WTC11 (cell line): ENCODE data around the gene CPNE6. TPM values are rescaled to one million over a fixed set of nuclear protein-coding genes. Genes with fewer than 3 reads are reported as not detected.

Experiments
- ATAC-seq: fragments of 200-7000 bp; cut with Tn5 transposase; 2 replicates; pipeline ENCODE4 v1.10.0; 2021; ENCODE audit warnings: mild to moderate bottlenecking, moderate library complexity
- CTCF ChIA-PET: fragments of 300-600 bp; sonication (Branson Sonifier 250); formaldehyde crosslinking; loops from one replicate; lab custom pipeline; 2021; ENCODE audit warnings: antibody characterized with exemption; lab: Charles Lee
- POLR2A ChIA-PET: fragments of 350-600 bp; sonication (Branson Sonifier 250); formaldehyde crosslinking; loops from one replicate; lab custom pipeline; 2021; ENCODE audit warnings: antibody characterized with exemption; lab: Charles Lee
- DNase-seq: peaks from one replicate; pipeline ENCODE4 v3.0.0; 2021; ENCODE audit warnings: low spot score
- H3K27ac Mint-ChIP-seq: 2 replicates; pipeline ENCODE4 v1.8.0; 2021; ENCODE audit warnings: mixed read lengths
- H3K27me3 Mint-ChIP-seq: 2 replicates; pipeline ENCODE4 v1.8.0; 2021; ENCODE audit warnings: low read depth, mild to moderate bottlenecking, moderate library complexity, mixed read lengths
- H3K36me3 Mint-ChIP-seq: 2 replicates; pipeline ENCODE4 v1.8.0; 2021; ENCODE audit warnings: mixed read lengths
- H3K4me1 Mint-ChIP-seq: 2 replicates; pipeline ENCODE4 v1.8.0; 2022; ENCODE audit warnings: mixed read lengths
- H3K4me3 Mint-ChIP-seq: 2 replicates; pipeline ENCODE4 v1.8.0; 2021; ENCODE audit warnings: mild to moderate bottlenecking, moderate library complexity, mixed read lengths
- H3K9me3 Mint-ChIP-seq: 2 replicates; pipeline ENCODE4 v1.8.0; 2021; ENCODE audit warnings: mixed read lengths
- AFF4 ChIP-seq: sonication (generic); formaldehyde crosslinking; IDR thresholded peaks from 2 replicates; pipeline ENCODE4 v1.8.1; 2023; ENCODE audit warnings: mild to moderate bottlenecking, missing genetic modification reagents, borderline replicate concordance
- AR ChIP-seq: fragments of 250-450 bp; sonication (Bioruptor Pico); IDR thresholded peaks from 2 replicates; pipeline ENCODE4 v1.9.0; 2021; ENCODE audit warnings: mild to moderate bottlenecking
- CBFB ChIP-seq: sonication (generic); formaldehyde crosslinking; IDR thresholded peaks from 2 replicates; pipeline ENCODE4 v1.8.1; 2022; ENCODE audit warnings: mild to moderate bottlenecking, low read depth, missing genetic modification reagents
- CDX4 ChIP-seq: fragments of 250-450 bp; sonication (Bioruptor Pico); IDR thresholded peaks from 2 replicates; pipeline ENCODE4 v1.9.0; 2021; ENCODE audit warnings: moderate library complexity, mild to moderate bottlenecking, inconsistent platforms, borderline replicate concordance
- E2F1 ChIP-seq: sonication (generic); formaldehyde crosslinking; IDR thresholded peaks from 2 replicates; pipeline ENCODE4 v1.8.0; 2022; ENCODE audit warnings: mild to moderate bottlenecking, missing genetic modification reagents
- EMX1 ChIP-seq: fragments of 250-450 bp; sonication (Bioruptor Pico); IDR thresholded peaks from 2 replicates; pipeline ENCODE4 v1.8.0; 2021; ENCODE audit warnings: mild to moderate bottlenecking
- ERG ChIP-seq: fragments of 250-450 bp; sonication (Bioruptor Pico); IDR thresholded peaks from 2 replicates; pipeline ENCODE4 v1.8.0; 2021; ENCODE audit warnings: mild to moderate bottlenecking
- GABPB1 ChIP-seq: sonication (generic); formaldehyde crosslinking; IDR thresholded peaks from 2 replicates; pipeline ENCODE4 v1.8.1; 2023; ENCODE audit warnings: mild to moderate bottlenecking, missing genetic modification reagents
- KAT7 ChIP-seq: sonication (generic); formaldehyde crosslinking; IDR thresholded peaks from 2 replicates; pipeline ENCODE4 v1.8.1; 2023; ENCODE audit warnings: missing genetic modification reagents, mild to moderate bottlenecking, borderline replicate concordance
- OVOL2 ChIP-seq: fragments of 250-450 bp; sonication (Bioruptor Pico); IDR thresholded peaks from 2 replicates; pipeline ENCODE4 v1.9.0; 2021; ENCODE audit warnings: mild to moderate bottlenecking, borderline replicate concordance
- PRRX2 ChIP-seq: fragments of 250-450 bp; sonication (Bioruptor Pico); IDR thresholded peaks from 2 replicates; pipeline ENCODE4 v1.8.0; 2021; ENCODE audit warnings: mild to moderate bottlenecking
- SOX15 ChIP-seq: fragments of 250-450 bp; sonication (Bioruptor Pico); IDR thresholded peaks from 2 replicates; pipeline ENCODE4 v1.9.0; 2021; ENCODE audit warnings: mild to moderate bottlenecking
- TEAD4 ChIP-seq: sonication (generic); formaldehyde crosslinking; IDR thresholded peaks from 2 replicates; pipeline ENCODE4 v1.8.0; 2022; ENCODE audit warnings: mild to moderate bottlenecking, missing genetic modification reagents
- TP53 ChIP-seq: sonication (generic); formaldehyde crosslinking; IDR thresholded peaks from 2 replicates; pipeline ENCODE4 v1.8.1; 2023; ENCODE audit warnings: mild to moderate bottlenecking, missing genetic modification reagents
- USF1 ChIP-seq: sonication (generic); formaldehyde crosslinking; IDR thresholded peaks from 2 replicates; pipeline ENCODE4 v1.8.0; 2022; ENCODE audit warnings: mild to moderate bottlenecking, missing genetic modification reagents
- ZBTB21 ChIP-seq: sonication (generic); formaldehyde crosslinking; IDR thresholded peaks from 2 replicates; pipeline ENCODE4 v1.8.1; 2023; ENCODE audit warnings: mild to moderate bottlenecking, missing genetic modification reagents, borderline replicate concordance
- ZNF281 ChIP-seq: sonication (generic); formaldehyde crosslinking; IDR thresholded peaks from 2 replicates; pipeline ENCODE4 v1.8.0; 2023; ENCODE audit warnings: mild to moderate bottlenecking, missing genetic modification reagents
- total RNA-seq: library from RNA; stranded (reverse); gene quantifications from 3 replicates; pipeline ENCODE4 v1.2.3, GENCODE V29; 2021

CPNE6 gene
- total RNA-seq, 1 experiment from 2014 or later, result not detected

- peak overlapping the region; percentile 76 for H3K4me3 Mint-ChIP-seq
- peak overlapping the region; percentile 58 for H3K27ac Mint-ChIP-seq
- H3K36me3 Mint-ChIP-seq, result no peaks in the 10 kb centered on the region
- no peak for TF ChIP-seq PRRX2 (CRISPR knock-in tag)
- TF ChIP-seq GABPB1, result no peak
- 0 out of 2 replicates have a peak, but pooled peaks have one; percentile 18 for TF ChIP-seq CBFB
- no peak for TF ChIP-seq TP53 (CRISPR knock-in tag)
- TF ChIP-seq AR (CRISPR knock-in tag), result no peak
- TF ChIP-seq SOX15, result no peak
- no peak for TF ChIP-seq CDX4
- TF ChIP-seq AFF4 (CRISPR knock-in tag), result no peak
- ATAC-seq (peak; percentile 48), DNase-seq (peak; percentile 35)
- H3K4me1 Mint-ChIP-seq, result peaks cover 18% of the 10 kb centered on the region
- CTCF ChIA-PET, result interaction anchor here (0.8 to 4.3 kb wide), 13 partner anchors 13 to 419 kb away, joined by 3 to 25 read pairs (median 7); partner anchors contain the start of genes DCAF11, IRF9, NRL and PCK2
- H3K9me3 Mint-ChIP-seq, result no peaks in the 10 kb centered on the region
- peaks cover 5% of the 10 kb centered on the region for H3K27me3 Mint-ChIP-seq
- POLR2A ChIA-PET, result interaction anchor here (0.6 to 2.4 kb wide), 8 partner anchors 10 to 90 kb away, joined by 3 to 17 read pairs (median 5); partner anchors contain the start of genes DCAF11, EMC9, NRL and PCK2
Observed at GRCh38 chr14:24051176-24051788, 20.1 kb upstream of the CPNE6 start.

- CTCF ChIA-PET, result interaction anchor here (0.8 to 4.3 kb wide), 15 partner anchors 14 to 420 kb away, joined by 3 to 25 read pairs (median 7); partner anchors contain the start of genes DCAF11, DHRS4L2, IRF9 and NRL
- POLR2A ChIA-PET, result interaction anchor here (0.5 to 2.4 kb wide), 12 partner anchors 9 to 961 kb away, joined by 3 to 17 read pairs (median 4); partner anchors contain the start of genes CHMP4A, DCAF11, EMC9 and NRL
- TF ChIP-seq ERG (no peak), ZBTB21 (CRISPR knock-in tag) (no peak; the same call in 1 of the 2 replicates), EMX1 (CRISPR knock-in tag) (no peak), E2F1 (CRISPR knock-in tag) (no peak), TEAD4 (CRISPR knock-in tag) (no peak), OVOL2 (no peak), ZNF281 (CRISPR knock-in tag) (0 out of 2 replicates have a peak, but pooled peaks have one; percentile 43), USF1 (CRISPR knock-in tag) (no peak), KAT7 (CRISPR knock-in tag) (peak; percentile 36; the same call in 1 of the 2 replicates), GABPB1 (peak; percentile 65)
Observed at GRCh38 chr14:24051789-24052655, 19.3 kb upstream of the CPNE6 start, which contains the start of gene CARMIL3. CARMIL3 (plus strand) TSS chr14:24052009; CDS start chr14:24052154, 145 bp downstream.

More at GRCh38 chr14:24051789-24052655, 19.3 kb upstream of the CPNE6 start, which contains the start of gene CARMIL3:
- Mint-ChIP-seq H3K4me1 (peaks cover 18% of the 10 kb centered on the region), H3K27ac (peak within 1 kb of the TSS; percentile 58), H3K4me3 (peak within 1 kb of the TSS; percentile 76), H3K9me3 (no peaks in the 10 kb centered on the region), H3K27me3 (peaks cover 3% of the 10 kb centered on the region), H3K36me3 (no peaks in the 10 kb centered on the region)
- peak; percentile 85 for DNase-seq
- ATAC-seq, result peak; percentile 81
